HG02870 (cell line): Measurements from ENCODE around the gene GNLY.

Experiments
- ATAC-seq: cut with Tn5 transposase; IDR thresholded peaks from one replicate; pipeline ENCODE4 v1.9.1; 2021; ENCODE audit warnings: mild to moderate bottlenecking, moderate library complexity; ENCODE audit not compliant: unreplicated experiment

Gene GNLY

GRCh38 chr2:85681776-85682175 lies 12.4 kb upstream of the GNLY start:
- ATAC-seq: no peak

- ATAC-seq: no peak
Observed at GRCh38 chr2:85682378-85682777, 11.8 kb upstream of the GNLY start.

- ATAC-seq: no peak
Observed at GRCh38 chr2:85684380-85684779, 9.8 kb upstream of the GNLY start.

- no peak for ATAC-seq
Observed at GRCh38 chr2:85684806-85685205, 9.4 kb upstream of the GNLY start.

- ATAC-seq: no peak
Observed at GRCh38 chr2:85690932-85691331, 3.2 kb upstream of the GNLY start.

DNA sequence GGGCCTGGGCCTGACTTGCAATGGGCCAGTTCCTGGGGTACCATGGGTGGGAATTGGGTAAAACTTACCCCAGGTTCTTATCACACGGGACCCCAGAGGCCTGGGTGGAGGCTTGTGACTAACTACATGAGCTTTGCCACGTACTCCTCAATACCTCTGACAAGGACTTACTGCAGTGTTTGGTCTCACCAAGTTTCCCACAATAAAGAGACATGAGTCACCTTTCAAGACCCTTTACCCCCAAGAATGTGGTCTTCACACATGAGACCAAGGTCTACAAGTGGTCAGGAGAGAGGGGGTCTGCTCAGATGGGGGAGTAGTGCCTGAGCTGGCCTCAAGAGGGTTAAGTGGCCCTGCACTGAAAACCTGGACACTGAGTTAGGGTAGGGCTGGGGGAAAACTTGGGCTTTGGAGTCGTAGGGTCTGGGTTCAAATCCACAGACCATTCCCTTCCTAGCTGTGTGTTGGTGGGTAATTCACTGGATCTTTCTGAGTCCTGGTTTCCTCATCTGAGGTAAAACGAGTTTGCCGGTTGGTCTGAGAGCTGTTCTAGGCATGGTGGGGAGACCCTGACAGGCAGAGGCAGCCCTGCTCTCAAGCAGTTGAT lies 2.0 kb upstream of the GNLY start:
- no peak for ATAC-seq

DNA sequence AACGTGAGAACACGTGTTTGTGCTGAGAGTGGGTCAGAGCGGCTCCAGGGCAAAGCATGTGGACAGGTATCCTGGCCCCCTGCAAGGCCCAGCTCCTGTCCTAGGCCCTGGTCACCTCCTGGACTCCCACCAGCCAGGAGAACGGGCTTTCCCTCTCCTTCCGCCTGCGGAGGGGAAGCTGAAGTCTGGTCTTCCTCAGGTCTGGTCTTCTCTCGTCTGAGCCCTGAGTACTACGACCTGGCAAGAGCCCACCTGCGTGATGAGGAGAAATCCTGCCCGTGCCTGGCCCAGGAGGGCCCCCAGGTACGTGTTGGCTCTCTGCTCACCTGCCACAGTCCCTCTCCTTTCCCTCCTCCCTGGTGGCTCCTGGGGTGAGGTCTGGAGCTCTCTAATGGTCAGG lies 963 bp downstream of the GNLY start:
- no peak for ATAC-seq

DNA sequence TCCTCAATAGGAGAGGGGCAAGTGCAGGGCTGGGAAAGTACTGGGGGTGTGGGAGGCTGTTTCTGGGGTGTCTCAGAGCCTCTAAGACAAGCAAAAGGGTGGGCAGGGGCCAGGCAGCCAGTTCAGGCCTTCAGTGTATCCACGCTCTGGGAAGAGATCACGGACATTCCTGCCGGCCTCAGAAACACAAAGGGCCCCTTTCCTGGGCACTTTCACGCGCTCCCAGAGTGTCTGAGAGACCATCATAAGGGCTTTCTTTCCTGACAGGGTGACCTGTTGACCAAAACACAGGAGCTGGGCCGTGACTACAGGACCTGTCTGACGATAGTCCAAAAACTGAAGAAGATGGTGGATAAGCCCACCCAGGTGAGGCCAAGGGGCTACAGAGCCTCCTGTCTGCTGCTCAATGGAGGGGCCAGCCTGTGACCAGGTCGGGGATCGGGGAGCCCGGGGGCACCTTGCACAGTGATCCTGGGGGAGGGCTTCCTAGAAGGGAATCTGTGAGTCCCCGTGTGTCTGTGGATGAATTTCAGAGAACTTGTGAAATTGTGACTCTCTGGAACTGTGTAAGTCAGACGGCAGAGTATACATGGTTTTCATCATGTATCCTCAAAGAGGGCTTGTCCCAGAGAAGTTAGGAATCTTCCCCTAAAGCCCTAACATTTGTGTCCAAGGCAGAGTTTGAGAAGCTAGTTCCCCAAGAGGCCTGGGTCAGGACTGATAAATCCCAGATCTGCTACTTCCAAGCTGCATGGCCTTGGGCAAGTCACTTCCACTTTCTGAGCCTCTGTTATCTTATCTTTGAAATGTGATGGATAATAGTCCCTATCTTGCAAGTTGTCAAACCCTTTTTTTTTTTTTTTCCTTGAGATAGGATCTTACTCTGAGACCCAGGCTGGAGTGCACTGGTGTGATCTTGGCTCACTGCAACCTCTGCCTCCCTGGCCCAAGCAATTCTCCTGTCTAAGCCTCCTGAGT lies 1.8 kb downstream of the GNLY start:
- ATAC-seq: no peak

DNA sequence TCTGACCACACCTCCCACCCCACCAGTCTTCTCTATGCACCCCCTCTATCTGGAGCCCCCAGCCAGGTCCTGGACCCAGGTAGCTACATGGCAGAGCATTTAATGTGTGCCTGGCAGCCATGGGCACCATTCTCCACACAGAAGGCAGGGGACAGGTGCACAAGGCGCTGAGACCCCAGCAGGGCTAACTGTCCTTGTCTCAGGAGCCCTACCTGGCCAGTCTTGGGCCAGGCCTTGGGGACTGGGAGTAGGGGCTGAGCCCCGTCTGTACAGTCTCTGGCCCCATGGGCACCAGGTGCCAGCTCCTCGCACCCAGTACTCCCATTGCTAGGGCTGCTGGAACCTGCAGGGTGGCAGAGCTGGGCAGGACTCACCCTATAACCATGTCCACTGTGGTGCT lies 2.9 kb downstream of the GNLY start:
- no peak for ATAC-seq

GRCh38 chr2:85697716-85698115 lies 3.6 kb downstream of the GNLY start:
- no peak for ATAC-seq

GRCh38 chr2:85698184-85698879 lies 4.2 kb downstream of the GNLY start:
- ATAC-seq: no peak

- no peak for ATAC-seq
Observed at GRCh38 chr2:85698880-85699254, 4.7 kb downstream of the GNLY start.

GRCh38 chr2:85699325-85699724 lies 5.2 kb downstream of the GNLY start:
- no peak for ATAC-seq

- no peak for ATAC-seq
Observed at GRCh38 chr2:85702172-85702571, 8.0 kb downstream of the GNLY start.

GRCh38 chr2:85702800-85703199 lies 8.6 kb downstream of the GNLY start:
- no peak for ATAC-seq

DNA sequence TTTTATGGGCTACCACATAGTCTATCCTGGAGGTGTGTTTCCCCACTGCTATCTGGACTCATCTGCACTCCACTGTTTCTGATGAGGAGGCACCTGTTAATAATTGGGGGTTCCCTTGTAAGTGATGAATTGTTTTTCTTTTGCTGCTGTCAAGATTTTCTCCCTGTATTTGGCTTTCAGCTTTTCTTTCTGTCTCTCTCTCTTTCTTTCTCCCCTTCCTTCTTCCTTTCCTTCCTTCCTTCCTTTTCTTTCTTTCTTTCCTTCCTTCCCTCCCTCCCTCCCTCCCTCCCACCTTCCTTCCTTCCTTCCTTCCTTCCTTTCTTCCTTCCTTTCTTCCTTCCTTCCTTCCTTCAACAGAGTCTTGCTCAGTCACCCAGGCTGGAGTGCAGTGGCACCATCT lies 9.2 kb downstream of the GNLY start:
- no peak for ATAC-seq

- ATAC-seq: no peak
Observed at GRCh38 chr2:85704038-85704437, 9.9 kb downstream of the GNLY start.

GRCh38 chr2:85704800-85705679 lies 10.9 kb downstream of the GNLY start:
- ATAC-seq: peak; percentile 65

- ATAC-seq: no peak
Observed at GRCh38 chr2:85705680-85706039, 11.5 kb downstream of the GNLY start.

- ATAC-seq: no peak
Observed at GRCh38 chr2:85706063-85706462, 11.9 kb downstream of the GNLY start.
